Pulmonary artery endothelial cell (primary cell): ENCODE data around the gene TMEM132C. TPM values are rescaled to one million over a fixed set of nuclear protein-coding genes. Genes with fewer than 3 reads are reported as not detected.

ENCODE experiments used
- DNase-seq: peaks from one replicate; pipeline ENCODE4 v3.0.0-alpha.2; 2011; ENCODE audit warnings: low read depth, low spot score
- total RNA-seq: library from RNA; depleted of rRNA; stranded (reverse); fragments of >200 nt; gene quantifications from 2 replicates; pipeline ENCODE4 v1.2.3, GENCODE V29; 2014

The TMEM132C gene
- total RNA-seq, 1 donor from 2014 or later = 0.26 TPM

DNA sequence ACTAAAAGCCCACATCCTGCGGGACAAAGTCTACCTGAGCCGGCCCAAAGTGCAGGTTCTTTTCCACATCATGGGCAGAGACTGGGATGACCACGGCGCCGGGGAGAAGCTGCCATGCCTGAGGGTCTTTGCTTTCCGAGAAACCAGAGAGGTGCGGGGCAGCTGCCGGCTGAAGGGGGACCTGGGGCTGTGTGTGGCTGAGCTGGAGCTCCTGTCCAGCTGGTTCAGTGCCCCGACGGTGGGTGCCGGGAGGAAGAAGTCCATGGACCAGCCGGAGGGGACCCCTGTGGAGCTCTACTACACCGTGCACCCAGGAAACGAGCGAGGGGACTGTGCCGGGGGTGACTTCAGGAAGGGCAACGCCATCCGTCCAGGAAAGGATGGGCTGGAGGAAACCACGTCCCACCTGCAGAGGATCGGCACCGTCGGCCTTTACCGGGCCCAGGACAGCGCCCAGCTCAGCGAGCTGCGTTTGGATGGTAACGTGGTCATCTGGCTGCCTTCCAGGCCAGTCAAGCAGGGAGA, 148.1 kb downstream of the TMEM132C start:
- DNase-seq = no peak

DNA sequence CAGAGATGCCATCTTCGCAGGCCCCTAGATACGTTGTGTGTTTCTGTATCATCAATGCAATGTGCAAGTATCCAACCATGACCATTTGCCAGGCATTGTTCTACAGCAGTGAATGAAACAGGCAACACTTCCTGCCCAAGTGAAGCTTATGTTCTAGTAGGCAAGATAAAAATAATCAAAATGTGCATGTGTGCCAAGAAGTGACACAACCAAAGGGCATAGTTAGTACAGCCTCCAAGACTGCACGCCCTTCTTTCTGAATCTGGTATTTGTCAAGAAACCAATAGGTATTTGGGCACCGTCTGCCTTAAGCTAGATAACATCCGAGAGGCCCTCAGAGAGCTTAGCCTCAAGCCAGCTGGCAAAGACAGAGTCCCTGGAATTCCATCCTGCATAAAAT, 152.0 kb downstream of the TMEM132C start:
- DNase-seq = no peak

DNA sequence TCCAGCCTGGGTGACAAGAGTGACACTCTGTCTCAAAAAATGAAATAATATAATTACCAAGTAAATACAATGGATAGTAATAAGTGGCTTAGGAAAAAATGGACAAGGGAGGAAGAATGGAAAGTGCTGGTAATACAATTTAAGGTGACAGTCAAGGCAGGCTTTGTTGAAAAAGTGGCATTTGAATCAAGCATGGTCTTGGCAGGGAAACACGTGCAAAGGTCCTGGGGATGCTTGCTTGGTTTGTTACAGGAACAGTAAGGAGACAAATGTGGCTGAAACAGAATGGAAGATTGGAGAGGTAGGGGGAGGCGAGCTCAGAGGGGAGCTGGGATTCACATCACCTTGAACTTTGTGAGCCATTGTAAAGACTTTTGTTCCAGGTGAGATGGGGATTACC, 153.2 kb downstream of the TMEM132C start:
- no peak for DNase-seq

DNA sequence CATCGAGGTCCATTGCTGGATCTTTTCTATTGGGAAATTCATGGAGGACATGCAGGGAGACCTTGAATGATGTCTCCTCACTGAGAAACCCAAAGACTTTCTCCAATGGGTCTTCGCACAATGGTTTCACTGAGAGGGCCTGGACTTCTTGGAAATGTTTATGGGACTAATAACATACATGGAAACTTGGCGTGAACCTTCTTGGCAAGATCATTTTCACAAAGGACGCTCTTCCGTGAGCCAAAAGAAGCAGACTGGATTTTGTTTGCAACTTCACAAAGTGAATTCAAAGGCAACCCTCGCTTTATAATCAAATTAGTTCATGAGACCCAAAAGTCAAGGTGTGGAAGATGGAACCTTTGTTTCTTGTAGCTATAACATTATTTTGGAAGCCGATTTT, 154.4 kb downstream of the TMEM132C start:
- no peak for DNase-seq

DNA sequence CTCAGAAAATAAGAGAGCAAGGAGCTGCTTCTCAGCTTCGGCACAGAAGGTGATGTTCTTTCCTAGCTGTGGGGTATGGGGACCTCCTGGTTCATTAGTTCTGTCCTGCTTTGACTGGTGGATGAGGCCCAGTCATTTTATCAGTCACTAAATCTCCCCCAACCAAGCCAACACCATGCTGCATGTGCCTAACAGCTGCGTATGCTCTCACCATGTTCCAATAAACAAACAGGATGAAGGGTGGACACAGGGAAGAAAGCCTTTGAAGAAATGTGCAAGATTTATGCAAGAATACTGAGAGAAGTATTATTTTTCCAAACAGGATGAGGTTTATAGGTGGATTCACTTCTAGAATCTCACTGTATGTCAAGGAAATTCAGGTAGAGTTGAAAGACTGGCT, 156.2 kb downstream of the TMEM132C start:
- no peak for DNase-seq

DNA sequence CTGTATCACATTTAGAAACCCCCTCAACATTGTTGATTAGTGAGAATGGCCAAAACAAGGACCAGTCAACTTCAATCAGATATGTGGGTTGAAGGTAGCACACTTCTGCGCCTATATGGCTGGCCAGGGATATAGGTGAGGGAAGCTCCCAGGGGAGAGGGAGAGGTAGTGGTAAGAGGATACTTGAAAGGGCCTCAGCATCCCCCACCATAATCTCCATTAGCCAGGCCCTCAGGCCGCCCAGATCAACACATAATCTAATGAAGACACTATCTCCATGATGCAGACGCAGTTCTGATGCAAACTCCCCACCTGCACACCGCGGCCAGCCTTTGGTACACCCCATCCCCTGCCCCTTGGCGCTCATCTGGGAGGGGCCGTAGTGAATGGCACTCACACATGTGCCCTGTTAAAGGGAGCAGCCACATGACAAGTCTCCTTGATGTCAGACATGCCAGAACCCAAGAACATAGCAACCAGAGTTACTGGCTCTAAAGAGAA, 158.0 kb downstream of the TMEM132C start:
- DNase-seq = no peak

DNA sequence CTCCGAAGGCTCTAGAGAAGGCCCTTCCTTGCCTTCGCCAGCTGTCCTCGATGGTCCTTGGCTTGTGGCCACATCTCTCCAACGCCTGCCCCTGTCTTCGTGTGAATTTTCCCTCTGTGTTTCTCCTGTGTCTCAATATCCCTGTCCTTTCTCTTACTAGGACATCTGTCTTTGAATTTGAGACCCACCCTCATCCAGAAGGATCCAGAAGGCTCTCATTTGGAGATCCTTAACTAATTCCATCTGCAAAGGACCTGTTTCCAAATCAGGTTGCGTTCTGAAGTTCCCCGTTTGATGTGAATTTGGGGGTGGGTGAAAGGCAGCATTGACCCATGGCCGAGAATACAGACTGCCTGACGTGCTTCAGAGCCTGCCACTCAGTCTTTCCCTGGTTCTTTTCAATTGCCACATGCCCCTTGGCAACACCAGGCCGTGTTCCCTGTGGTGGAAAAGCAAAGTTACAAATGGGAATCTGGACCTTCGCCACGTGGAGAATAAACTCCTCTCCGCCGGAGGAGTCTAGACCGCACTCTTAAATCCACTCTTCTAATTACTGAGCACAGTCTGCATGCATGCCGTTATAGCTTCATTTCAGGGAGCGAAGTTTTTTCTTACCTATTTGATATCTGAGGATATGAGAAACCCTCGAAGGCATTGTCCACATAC, 158.8 kb downstream of the TMEM132C start:
- no peak for DNase-seq

DNA sequence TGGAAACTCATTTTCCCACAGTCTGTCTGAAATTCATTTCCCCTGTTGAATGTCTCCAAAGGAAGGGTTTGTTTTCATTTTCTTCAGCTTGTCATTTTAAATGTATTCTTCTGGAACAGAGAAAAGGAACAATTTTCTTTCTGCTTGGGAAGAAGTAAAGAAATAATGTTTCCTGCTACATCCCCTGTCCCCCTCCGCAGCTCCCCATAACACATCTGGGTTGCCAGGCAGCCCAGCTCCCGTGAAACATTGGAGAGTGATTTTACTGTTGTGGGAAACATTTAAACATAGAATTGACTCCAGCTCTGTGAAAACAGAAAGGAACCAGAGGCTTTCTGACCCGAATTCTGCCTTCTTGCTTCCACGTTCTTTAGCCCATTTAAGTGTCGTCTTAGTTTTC, 159.5 kb downstream of the TMEM132C start:
- DNase-seq = no peak

DNA sequence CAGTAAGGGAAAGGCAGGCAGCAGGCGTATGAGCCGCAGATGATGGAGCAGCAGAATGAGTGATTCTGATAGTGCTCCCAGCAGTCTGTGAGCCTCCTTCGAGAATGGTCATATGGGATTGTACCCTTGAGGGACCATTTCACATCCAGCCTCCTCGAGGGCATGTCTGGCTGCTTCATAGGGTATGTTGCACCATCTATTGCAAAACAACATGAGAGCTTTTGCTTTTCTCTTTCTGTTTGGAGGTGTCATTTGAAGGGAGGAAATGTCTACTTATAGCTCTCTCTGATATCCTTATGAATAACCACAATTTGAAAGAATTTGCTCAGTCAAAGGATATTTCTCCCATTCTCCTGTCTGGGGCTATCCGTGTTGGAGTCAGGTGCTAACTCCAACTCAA, 172.8 kb downstream of the TMEM132C start:
- DNase-seq = no peak

DNA sequence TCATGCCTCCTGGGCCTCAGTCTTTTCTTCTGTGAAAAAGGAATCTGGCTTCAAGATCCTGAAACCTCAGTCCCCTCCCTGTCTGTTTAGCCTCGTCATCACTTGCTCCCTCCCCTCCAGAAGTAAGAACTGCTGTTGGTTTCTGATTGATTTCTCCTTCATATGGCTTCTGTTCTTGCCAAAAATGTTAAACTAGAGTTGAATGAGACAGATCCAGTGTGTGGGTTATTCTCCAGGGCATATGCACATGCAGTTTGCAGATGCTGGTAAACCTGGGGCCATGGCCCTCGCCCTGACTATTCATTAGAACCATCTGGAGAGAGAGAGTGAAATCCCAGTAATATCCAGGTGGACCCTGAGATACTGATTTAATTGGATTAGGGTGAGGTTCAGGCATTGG, 175.1 kb downstream of the TMEM132C start:
- DNase-seq = no peak

DNA sequence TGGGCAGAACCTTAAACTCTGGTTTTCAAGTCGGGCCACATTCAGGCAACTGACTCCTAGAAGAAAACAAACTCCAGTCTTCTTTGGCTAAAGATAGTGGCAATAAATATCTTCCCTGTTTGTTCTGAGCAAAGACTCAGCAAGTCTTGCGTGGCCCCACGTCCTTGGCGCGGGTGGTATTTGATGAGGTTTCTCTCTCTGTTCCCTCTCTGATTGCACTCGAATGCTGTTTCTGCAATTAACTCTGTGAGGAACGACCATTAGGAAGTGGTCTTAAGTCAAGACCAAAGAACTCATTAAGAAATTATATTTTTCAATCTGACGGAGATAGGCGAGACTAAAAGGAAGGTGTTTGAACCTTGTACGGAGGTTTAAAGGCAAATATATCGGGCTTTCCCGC, 177.6 kb downstream of the TMEM132C start:
- no peak for DNase-seq

DNA sequence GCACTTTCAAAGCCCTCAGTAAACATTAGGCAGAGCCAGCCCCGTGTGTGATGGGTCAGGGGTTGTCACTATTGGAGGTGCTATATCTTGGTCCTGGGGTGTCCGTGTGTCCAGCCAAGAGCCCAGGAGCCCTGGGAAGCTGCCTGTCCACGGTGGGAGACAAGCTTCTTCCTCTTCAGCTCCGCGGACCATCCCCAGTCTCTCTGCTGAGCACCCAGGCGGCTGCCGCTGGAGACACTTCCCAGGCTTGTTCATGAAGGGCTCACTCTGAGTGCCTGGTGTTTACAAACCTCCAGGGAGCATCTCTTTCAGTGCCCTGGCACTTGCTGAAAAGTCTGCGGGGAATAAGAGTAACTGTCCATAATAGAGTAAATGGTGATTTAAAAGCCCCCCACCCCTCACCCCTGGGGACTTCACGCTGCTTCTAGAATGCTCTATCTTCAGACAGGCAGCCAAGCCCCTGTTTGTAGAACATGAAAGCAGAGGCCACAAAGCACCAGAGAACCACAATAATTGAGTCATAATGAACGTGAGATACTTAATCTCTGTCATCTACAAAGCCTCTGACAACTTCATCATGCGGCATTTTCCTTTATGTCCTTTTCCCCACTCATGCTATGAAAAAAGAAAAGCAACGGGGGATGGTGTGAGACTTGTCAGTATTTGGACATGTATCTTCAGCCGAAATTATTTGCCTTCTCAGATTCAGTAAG, 178.6 kb downstream of the TMEM132C start:
- no peak for DNase-seq

DNA sequence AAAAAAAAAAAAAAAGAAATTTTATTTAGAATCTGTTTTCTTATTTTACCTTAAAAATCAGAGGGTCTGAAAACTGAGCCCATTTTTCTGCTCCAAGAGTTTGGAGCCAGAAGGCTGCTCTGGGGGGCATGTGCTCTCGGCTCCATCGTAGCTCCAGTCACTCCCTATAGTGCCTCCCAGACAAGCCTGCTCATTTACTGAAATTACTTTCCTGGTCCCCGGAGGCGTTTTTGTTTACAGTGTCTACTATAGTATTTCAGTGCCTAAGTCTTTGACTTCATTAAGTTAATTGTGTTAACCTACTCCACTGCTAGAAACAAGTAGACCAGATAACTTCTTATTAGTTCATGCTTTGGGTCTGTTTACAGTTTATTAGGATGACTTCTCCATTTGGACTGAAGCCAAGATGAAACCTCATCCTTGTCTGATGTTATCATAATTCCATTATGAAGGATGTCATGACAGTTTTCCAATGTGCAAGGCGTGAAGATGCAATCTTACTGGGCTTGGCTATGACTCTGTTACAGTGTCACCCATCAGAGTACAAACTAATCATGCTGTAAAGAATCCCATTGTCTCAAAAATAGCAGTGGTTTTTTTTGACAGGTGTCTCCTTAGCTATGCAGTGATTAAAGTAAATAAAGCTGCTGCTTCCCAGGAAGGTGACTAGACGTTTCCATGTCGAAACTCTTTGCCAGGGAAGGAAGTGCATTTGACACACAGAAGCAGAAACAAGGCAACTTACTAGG, 182.3 kb downstream of the TMEM132C start:
- no peak for DNase-seq

DNA sequence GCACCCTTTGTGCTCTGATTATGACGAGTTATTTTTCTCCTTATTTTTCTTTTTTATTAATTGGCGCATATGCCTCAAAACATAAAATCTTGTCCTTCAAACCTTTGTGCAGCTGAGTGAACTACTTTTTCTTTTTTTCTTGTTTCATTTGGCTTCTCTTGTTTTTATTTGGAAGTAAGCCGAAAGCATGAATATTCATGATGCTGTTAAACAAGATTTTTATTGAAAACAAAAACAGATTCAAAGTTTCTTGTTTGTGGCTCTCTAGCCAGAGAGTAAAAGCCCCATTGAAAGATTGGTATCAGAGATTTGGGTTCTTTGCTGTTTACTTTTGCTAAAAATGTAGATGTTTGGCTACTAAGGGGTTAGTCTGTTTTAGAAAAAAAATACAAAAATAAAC, 183.8 kb downstream of the TMEM132C start:
- no peak for DNase-seq

DNA sequence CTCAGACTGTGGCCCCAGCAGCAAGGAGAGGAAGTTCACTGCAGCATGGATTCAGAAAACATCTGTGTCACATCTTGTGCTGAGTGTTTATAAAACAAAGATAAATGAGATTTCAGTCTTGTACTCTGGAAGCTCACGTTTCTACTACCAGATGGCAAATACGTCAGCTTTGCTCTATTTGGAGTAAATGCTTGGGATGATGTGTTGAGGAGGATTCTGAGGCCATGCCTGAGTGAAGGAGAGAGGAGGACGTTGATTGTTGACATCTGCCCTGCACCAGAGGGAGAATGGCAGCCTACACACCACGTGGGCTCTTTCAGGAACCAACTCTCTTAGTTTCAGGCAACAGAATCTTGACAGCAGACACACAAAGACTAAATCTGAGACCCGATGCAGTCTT, 188.9 kb downstream of the TMEM132C start:
- DNase-seq = no peak

DNA sequence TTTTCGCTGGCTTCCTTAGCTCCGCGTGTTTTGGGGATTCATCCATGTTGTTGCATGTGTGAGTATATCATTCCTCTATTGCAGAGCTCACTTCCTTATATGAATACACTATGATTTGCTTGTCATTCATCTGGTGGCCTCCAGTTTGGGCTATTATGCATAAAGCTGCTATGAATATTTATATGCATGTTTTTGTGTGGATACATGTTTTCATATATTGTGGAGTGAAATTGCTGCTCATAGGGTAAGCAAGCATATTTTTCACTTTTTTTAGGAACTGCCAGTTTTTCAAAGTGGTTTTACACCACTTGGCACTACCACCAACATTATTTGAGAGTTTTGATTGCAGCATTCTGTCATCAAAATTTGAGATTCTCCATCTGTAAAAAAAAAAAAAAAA, 190.0 kb downstream of the TMEM132C start:
- DNase-seq = no peak

DNA sequence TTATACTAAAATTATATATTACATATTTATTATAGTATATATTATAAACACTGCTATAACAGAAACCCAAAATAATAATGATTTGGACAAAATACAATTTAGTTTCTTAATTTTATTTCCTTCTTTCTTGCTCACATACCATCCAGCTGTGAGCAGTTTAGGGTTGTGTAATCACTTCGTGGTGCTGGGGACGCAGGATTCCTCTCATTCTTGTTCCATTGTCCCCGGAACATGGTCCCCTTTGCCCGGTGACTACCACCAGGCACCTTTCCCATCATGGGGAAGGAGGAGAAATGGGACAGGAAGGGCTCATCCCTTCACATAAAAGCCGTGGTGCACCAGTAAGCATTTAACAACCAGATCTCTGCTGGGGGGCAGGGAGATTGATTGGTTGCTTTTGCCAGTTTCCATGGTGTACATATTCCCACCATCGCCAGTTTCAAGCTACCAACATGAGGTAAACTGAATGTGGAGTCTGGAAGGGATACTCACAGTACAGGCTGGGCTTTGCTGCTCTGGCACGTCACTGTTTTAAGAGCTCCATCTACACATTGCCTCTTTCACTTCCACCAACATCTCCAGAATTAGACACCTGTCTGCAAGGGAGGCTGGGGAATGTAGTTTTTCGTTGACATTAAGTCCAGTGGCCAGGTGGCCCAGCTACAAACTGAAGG, 191.5 kb downstream of the TMEM132C start:
- no peak for DNase-seq

DNA sequence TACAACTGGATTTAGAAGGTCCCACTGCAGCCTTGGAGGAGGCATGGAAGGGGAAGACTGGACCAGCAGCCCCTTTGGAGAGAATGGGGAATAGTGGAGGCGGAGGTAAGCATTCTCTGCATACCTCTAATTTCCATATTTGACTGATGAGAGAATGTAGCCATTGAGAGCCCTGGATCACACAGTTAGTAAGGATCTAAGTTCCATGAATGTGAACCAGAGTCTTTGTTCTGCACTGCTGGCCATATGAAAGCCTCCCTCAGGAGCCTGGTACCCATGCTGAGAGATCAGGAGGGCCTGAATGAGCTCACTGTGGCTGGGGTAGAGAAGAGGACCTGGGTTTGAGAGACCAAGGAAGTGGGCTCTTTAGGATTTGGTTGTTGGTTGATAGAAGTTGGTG, 192.1 kb downstream of the TMEM132C start:
- DNase-seq = no peak

DNA sequence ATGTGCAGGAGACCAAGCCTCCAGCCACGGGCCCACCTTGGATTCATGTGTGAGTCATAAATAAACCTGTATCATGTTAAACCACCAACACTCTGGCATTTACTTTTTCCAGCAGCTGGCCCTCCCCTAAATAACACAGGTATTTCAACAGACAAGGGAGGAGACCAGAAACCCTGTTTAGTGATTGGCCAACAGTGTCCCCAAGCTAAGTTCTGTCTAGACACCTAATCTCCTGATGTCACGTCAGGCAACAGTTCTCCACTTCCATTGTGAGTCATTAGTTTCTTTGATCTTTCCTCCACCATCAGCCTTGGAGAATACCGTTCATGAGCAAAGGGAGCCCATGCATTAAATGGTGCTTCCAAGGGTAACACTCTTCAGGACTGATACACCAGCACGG, 196.9 kb downstream of the TMEM132C start:
- DNase-seq = no peak

DNA sequence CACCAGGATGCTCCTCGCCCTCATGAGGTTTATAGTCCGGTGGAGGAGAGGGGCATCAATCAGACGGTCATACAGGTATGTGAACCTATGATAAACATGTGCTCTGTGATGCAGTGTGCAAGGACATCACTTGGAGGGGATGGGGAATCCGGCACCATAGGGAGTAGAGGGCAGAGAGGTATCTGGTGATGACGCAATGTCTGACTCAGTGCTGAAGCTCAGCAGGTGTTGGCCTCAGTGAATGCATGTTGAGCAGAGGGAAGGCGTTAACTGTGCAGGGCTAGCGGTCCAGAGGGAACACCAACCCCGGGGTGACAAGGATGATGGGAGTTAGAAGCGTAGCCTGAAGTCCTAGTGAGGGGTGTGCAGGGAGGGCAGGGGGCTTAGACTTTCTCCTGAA, 200.9 kb downstream of the TMEM132C start:
- no peak for DNase-seq

DNA sequence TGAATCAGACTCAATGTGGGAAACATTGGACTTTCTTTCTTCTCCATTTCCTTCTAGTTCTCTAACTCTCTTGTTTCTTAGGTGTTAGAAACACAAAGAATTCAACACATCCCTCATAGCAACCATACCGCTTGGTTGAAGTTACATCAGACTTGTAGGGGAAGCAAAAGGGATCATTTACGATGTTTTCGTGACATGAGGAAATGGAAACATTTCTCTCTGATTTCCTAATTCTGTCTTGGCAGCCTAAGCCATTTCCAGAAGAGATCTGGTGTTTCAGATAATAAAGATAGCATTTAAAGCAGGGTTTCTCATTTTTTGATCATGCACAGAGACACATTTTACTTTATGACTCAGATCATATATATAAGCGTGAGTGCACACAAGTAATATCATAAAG, 202.0 kb downstream of the TMEM132C start:
- DNase-seq = no peak

DNA sequence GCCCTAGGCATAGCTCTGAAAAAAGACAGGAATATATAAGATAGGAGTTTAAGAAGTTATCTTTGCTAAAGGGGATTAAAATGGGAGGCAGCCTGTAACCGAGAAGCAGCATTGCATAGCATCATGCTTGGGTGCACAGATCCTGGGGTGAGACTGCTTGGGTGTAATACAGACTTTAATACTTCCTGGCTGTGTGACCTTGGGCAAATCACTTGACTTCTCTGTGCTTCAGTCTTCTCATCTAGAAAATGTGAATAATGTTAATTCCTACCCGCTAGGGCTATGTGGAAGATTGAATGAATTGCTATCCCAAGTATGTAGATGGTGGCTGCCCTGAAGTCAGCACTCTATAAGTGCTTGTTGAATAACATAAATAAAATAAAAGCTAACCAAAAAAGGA, 204.5 kb downstream of the TMEM132C start:
- no peak for DNase-seq
